H1 (cell line): ENCODE measurements around the gene RAB22A. TPM values are rescaled to one million over a fixed set of nuclear protein-coding genes. Genes with fewer than 3 reads are reported as not detected.

Source experiments
- CREB1 ChIP-seq: IDR thresholded peaks from 2 replicates; pipeline ENCODE4 v1.6.1; 2012; ENCODE audit warnings: inconsistent platforms
- JUND ChIP-seq: IDR thresholded peaks from 2 replicates; pipeline ENCODE4 v1.6.1; 2011; ENCODE audit warnings: mild to moderate bottlenecking, improper control_type of control experiment, low read length
- KDM1A ChIP-seq: fragments of 200-600, 300-600 bp; sonication (generic); IDR thresholded peaks from 2 replicates; pipeline ENCODE4 v1.7.1; 2016; ENCODE audit warnings: mild to moderate bottlenecking, low read length, borderline replicate concordance
- KDM5A ChIP-seq: fragments of 200-600 bp; IDR thresholded peaks from 2 replicates; pipeline ENCODE4 v1.7.1; 2012; ENCODE audit warnings: mild to moderate bottlenecking, low read length, inconsistent platforms, mixed read lengths
- SIRT6 ChIP-seq: IDR thresholded peaks from one replicate; pipeline ENCODE4 v1.7.1; 2012; ENCODE audit warnings: low read length, inconsistent platforms
- TBP ChIP-seq: IDR thresholded peaks from 2 replicates; pipeline ENCODE4 v1.6.1; 2011; ENCODE audit warnings: low read depth, low read length, improper control_type of control experiment
- polyA plus RNA-seq, 7 experiments: library from polyadenylated mRNA; depleted of rRNA in 3 of 7; stranded (reverse) in 5 of 7; unstranded in 2 of 7; fragments of >200 nt in 5 of 7; fragments of 200-250 nt in 2 of 7; gene quantifications; 1 replicate in 5 of 7; 2 replicates in 1 of 7; 4 replicates in 1 of 7; pipeline versions ENCODE4 v1.2.1 to v1.2.3, GENCODE V29; 2011 to 2013; ENCODE audit warnings: missing spikeins in 2 of 7, mixed read lengths in 2 of 7
- total RNA-seq: library from RNA; stranded (reverse); fragmentation: NEBNext Ultra II Directional; extraction: Animal tissue kit (Norgen Biotek cat#: 25700); gene quantifications from 2 replicates; pipeline ENCODE4 v1.2.1, GENCODE V29; 2021

Gene RAB22A
- total and polyA plus RNA-seq, 2 of the 8 experiments (the other 6 are each of a cell fraction or from before 2014, with no cell fraction given): 3.1 to 6.6 TPM

GRCh38 chr20:58306421-58307261, 2.9 kb upstream of the RAB22A start (continued):
- TF ChIP-seq JUND (no peak), TBP (no peak), KDM5A (no peak), SIRT6 (no peak), CREB1 (no peak), KDM1A (no peak)
